Activated CD8-positive, alpha-beta T cell treated with anti-CD3 and anti-CD28 coated beads for 36 hours (primary cell): Measurements from ENCODE around the gene COL4A3. TPM values are rescaled to one million over a fixed set of nuclear protein-coding genes. Genes with fewer than 3 reads are reported as not detected.

Source experiments
- ATAC-seq: fragments of 200-7000 bp; cut with Tn5 transposase; one replicate; pipeline ENCODE4 v1.10.0; 2021; ENCODE audit warnings: mild to moderate bottlenecking, moderate library complexity
- CTCF ChIA-PET: fragments of 350-600 bp; sonication (Branson Sonifier 250); formaldehyde crosslinking; loops from one replicate; lab custom pipeline; 2021; ENCODE audit warnings: antibody characterized with exemption; lab: Charles Lee
- POLR2A ChIA-PET: fragments of 350-600 bp; sonication (Branson Sonifier 250); formaldehyde crosslinking; loops from one replicate; lab custom pipeline; 2021; ENCODE audit warnings: antibody characterized with exemption; lab: Charles Lee
- DNase-seq: peaks from one replicate; pipeline ENCODE4 v3.0.0-alpha.2; 2020
- H3K27ac Mint-ChIP-seq: one replicate; pipeline ENCODE4 v1.8.0; 2021; ENCODE audit warnings: mild to moderate bottlenecking, mixed read lengths
- H3K27me3 Mint-ChIP-seq: one replicate; pipeline ENCODE4 v1.8.0; 2021; ENCODE audit warnings: mixed read lengths
- H3K36me3 Mint-ChIP-seq: one replicate; pipeline ENCODE4 v1.8.0; 2021; ENCODE audit warnings: low read depth, mixed read lengths
- H3K4me1 Mint-ChIP-seq: one replicate; pipeline ENCODE4 v1.8.0; 2021; ENCODE audit warnings: low read depth, mixed read lengths
- H3K4me3 Mint-ChIP-seq: one replicate; pipeline ENCODE4 v1.8.0; 2021; ENCODE audit warnings: mild to moderate bottlenecking, moderate library complexity, mixed read lengths
- H3K9me3 Mint-ChIP-seq: one replicate; pipeline ENCODE4 v1.8.0; 2021; ENCODE audit warnings: mixed read lengths
- intact Hi-C: fragments of 100-400 bp; cut with micrococcal nuclease; formaldehyde crosslinking; loops from one replicate; pipeline ENCODE4 v1.10.0; 2022
- total RNA-seq, 2 experiments: library from RNA; stranded (reverse); gene quantifications; one replicate each; pipeline ENCODE4 v1.2.3, GENCODE V29; 2021
- TF ChIP-seq, protein P1 (sequence below): fragments of 200-600 bp; IDR thresholded peaks from one replicate; pipeline ENCODE4 v1.8.0; 2022; ENCODE audit warnings: antibody characterized with exemption, mild to moderate bottlenecking

COL4A3 gene
- total RNA-seq, 2 experiments from 2014 or later, result not detected

GRCh38 chr2:227287771-227288170 is 123.3 kb downstream of the COL4A3 start:
- Mint-ChIP-seq H3K4me1 (no peaks in the 10 kb centered on the region), H3K27me3 (no peaks in the 10 kb centered on the region), H3K36me3 (no peaks in the 10 kb centered on the region), H3K9me3 (peaks cover 3% of the 10 kb centered on the region), H3K27ac (no peak overlapping the region), H3K4me3 (no peak overlapping the region)
- intact Hi-C loops, result no loop called here
- CTCF ChIA-PET, result interaction anchor here (1.3 kb wide), 1 partner anchor 34 kb away, joined by 3 read pairs; no protein-coding TSS in a partner anchor
- no peak for DNase-seq
- no peak for ATAC-seq
- POLR2A ChIA-PET, result interaction anchor here (1.0 kb wide), 1 partner anchor 12 kb away, joined by 3 read pairs; no protein-coding TSS in a partner anchor
- TF ChIP-seq, protein P1, sequence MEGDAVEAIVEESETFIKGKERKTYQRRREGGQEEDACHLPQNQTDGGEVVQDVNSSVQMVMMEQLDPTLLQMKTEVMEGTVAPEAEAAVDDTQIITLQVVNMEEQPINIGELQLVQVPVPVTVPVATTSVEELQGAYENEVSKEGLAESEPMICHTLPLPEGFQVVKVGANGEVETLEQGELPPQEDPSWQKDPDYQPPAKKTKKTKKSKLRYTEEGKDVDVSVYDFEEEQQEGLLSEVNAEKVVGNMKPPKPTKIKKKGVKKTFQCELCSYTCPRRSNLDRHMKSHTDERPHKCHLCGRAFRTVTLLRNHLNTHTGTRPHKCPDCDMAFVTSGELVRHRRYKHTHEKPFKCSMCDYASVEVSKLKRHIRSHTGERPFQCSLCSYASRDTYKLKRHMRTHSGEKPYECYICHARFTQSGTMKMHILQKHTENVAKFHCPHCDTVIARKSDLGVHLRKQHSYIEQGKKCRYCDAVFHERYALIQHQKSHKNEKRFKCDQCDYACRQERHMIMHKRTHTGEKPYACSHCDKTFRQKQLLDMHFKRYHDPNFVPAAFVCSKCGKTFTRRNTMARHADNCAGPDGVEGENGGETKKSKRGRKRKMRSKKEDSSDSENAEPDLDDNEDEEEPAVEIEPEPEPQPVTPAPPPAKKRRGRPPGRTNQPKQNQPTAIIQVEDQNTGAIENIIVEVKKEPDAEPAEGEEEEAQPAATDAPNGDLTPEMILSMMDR, result no peak

DNA sequence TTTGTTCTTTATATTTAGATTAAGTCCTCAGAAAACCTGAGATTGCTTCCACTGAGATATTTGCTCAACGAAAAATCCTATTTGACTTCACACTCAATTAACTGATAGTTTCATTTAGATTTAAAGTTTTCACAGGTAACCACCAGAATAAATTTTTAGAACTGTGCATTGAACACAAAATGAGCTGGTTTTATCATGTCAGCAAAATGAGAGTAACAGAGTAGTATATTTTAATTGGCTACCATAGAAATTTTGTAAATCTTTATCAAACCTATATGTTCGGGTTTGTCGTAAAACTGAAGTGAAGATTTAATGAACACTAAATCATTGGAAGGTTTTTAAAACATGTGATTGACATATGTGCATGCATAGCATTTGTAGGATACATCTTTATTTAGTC is 127.9 kb downstream of the COL4A3 start:
- ChIA-PET CTCF (no interaction called here), POLR2A (no interaction called here)
- Mint-ChIP-seq H3K9me3 (no peaks in the 10 kb centered on the region), H3K27ac (no peak overlapping the region), H3K27me3 (no peaks in the 10 kb centered on the region), H3K4me1 (peaks cover 4% of the 10 kb centered on the region), H3K36me3 (no peaks in the 10 kb centered on the region), H3K4me3 (no peak overlapping the region)
- ATAC-seq (no peak), DNase-seq (no peak)
- TF ChIP-seq, protein P1, result no peak
- intact Hi-C loops, result no loop called here

- TF ChIP-seq, protein P1, result no peak
Observed at GRCh38 chr2:227293531-227293930, 129.1 kb downstream of the COL4A3 start.

GRCh38 chr2:227295806-227296205 is 131.4 kb downstream of the COL4A3 start:
- Mint-ChIP-seq H3K27me3 (no peaks in the 10 kb centered on the region), H3K9me3 (no peaks in the 10 kb centered on the region), H3K4me1 (peaks cover 4% of the 10 kb centered on the region), H3K36me3 (no peaks in the 10 kb centered on the region), H3K27ac (no peak overlapping the region), H3K4me3 (no peak overlapping the region)
- TF ChIP-seq, protein P1, result no peak
- ChIA-PET CTCF (interaction anchor here (2.0 kb wide), 1 partner anchor 58 kb away, joined by 11 read pairs; no protein-coding TSS in a partner anchor), POLR2A (no interaction called here)
- intact Hi-C loops, result no loop called here
- ATAC-seq (no peak), DNase-seq (no peak)

More at GRCh38 chr2:227293531-227293930, 129.1 kb downstream of the COL4A3 start:
- intact Hi-C loops, result no loop called here
- no peak overlapping the region for H3K4me3 Mint-ChIP-seq
- CTCF ChIA-PET, result interaction anchor here (0.7 kb wide), 1 partner anchor 42 kb away, joined by 3 read pairs; no protein-coding TSS in a partner anchor
- peaks cover 4% of the 10 kb centered on the region for H3K4me1 Mint-ChIP-seq
- H3K36me3 Mint-ChIP-seq, result no peaks in the 10 kb centered on the region
- no peaks in the 10 kb centered on the region for H3K27me3 Mint-ChIP-seq
- H3K9me3 Mint-ChIP-seq, result no peaks in the 10 kb centered on the region
- POLR2A ChIA-PET, result no interaction called here
- ATAC-seq, result no peak
- no peak overlapping the region for H3K27ac Mint-ChIP-seq
- DNase-seq, result no peak

- intact Hi-C loops, result no loop called here
- peaks cover 4% of the 10 kb centered on the region for H3K4me1 Mint-ChIP-seq
Observed at GRCh38 chr2:227296671-227297405, 132.4 kb downstream of the COL4A3 start.

More at GRCh38 chr2:227296671-227297405, 132.4 kb downstream of the COL4A3 start:
- Mint-ChIP-seq H3K27me3 (no peaks in the 10 kb centered on the region), H3K36me3 (no peaks in the 10 kb centered on the region), H3K9me3 (no peaks in the 10 kb centered on the region), H3K4me3 (no peak overlapping the region), H3K27ac (no peak overlapping the region)
- TF ChIP-seq, protein P1, result no peak
- DNase-seq (no peak), ATAC-seq (no peak)
- ChIA-PET POLR2A (no interaction called here), CTCF (interaction anchor here (2.0 kb wide), 1 partner anchor 59 kb away, joined by 11 read pairs; no protein-coding TSS in a partner anchor)
